GM12878 (cell line): ENCODE data around the gene EIF4ENIF1. TPM values are rescaled to one million over a fixed set of nuclear protein-coding genes. Genes with fewer than 3 reads are reported as not detected.
"Not testable (repeated sequence)": the region's sequence is repeated elsewhere in the genome, so short reads cannot be mapped to it uniquely, and the experiment has no call there.

Experiments used
- ATAC-seq: fragments of 200-7000 bp; cut with Tn5 transposase; 3 replicates; pipeline ENCODE4 v1.9.1; 2020; ENCODE audit warnings: mild to moderate bottlenecking, moderate library complexity
- BruUV-seq: library from RNA; stranded (reverse); fragments of 400-500 nt; replicated peaks from 2 replicates; lab custom pipeline; 2021; lab: Mats Ljungman, UMichigan
- CTCF ChIA-PET: fragments of 300-600 bp; sonication (Branson Sonifier 250); formaldehyde crosslinking; extraction: SDS; loops from one replicate; lab custom pipeline; 2021; ENCODE audit warnings: inconsistent platforms; lab: Yijun Ruan, JAX
- POLR2A ChIA-PET: fragments of 350-600 bp; formaldehyde crosslinking; extraction: SDS; loops from one replicate; lab custom pipeline; 2021; ENCODE audit warnings: inconsistent platforms; lab: Charles Lee
- RAD21 ChIA-PET: fragments of 300-600 bp; sonication (Branson Sonifier 250); formaldehyde crosslinking; loops from one replicate; lab custom pipeline; 2023; ENCODE audit warnings: antibody characterized with exemption; ENCODE audit not compliant: unreplicated experiment; lab: Charles Lee
- SMC1A ChIA-PET: fragments of 300-600 bp; sonication (Branson Sonifier 250); formaldehyde crosslinking; loops from one replicate; lab custom pipeline; 2023; ENCODE audit not compliant: unreplicated experiment, uncharacterized antibody; lab: Charles Lee
- DNase-seq: peaks from one replicate; pipeline ENCODE4 v3.0.0-alpha.2; 2011; ENCODE audit warnings: low read depth, low spot score
- FAIRE-seq: peaks from 3 replicates; lab custom pipeline; 2011; peaks lifted over from hg19 to GRCh38; lab: Jason Lieb, UNC
- H2AFZ ChIP-seq: 2 replicates; pipeline ENCODE4 v1.6.0; 2011; ENCODE audit warnings: low read depth, low read length, control low read depth; ENCODE audit not compliant: control insufficient read depth
- H3K27ac ChIP-seq: 2 replicates; pipeline ENCODE4 v1.5.1; 2011; ENCODE audit warnings: control low read depth; ENCODE audit not compliant: control insufficient read depth, insufficient read depth
- H3K27me3 ChIP-seq, 2 experiments: replicated peaks in 1 of 2; 2 replicates each; pipeline versions ENCODE4 v1.6.0 to v1.6.1; 2011; ENCODE audit warnings: low read length in 1 of 2; ENCODE audit not compliant: control insufficient read depth in 2 of 2, insufficient read depth in 2 of 2
- H3K36me3 ChIP-seq, 2 experiments: 2 replicates each; pipeline ENCODE4 v1.5.1; 2011; ENCODE audit warnings: low read length in 1 of 2; ENCODE audit not compliant: control insufficient read depth in 2 of 2, insufficient read depth in 2 of 2
- H3K4me1 ChIP-seq: 2 replicates; pipeline ENCODE4 v1.6.1; 2011; ENCODE audit warnings: mild to moderate bottlenecking, low read length, moderate library complexity, mixed read lengths; ENCODE audit not compliant: control insufficient read depth, insufficient read depth
- H3K4me2 ChIP-seq: 2 replicates; pipeline ENCODE4 v1.6.0; 2011; ENCODE audit warnings: control low read depth; ENCODE audit not compliant: control insufficient read depth, insufficient read depth
- H3K4me3 ChIP-seq: fragments of 200-600 bp; sonication (generic); 2 replicates; pipeline ENCODE4 v1.5.1; 2016
- H3K79me2 ChIP-seq: 2 replicates; pipeline ENCODE4 v1.6.0; 2011; ENCODE audit warnings: low read length; ENCODE audit not compliant: control insufficient read depth, insufficient read depth
- H3K9ac ChIP-seq: 2 replicates; pipeline ENCODE4 v1.8.0; 2011; ENCODE audit warnings: low read length, control low read depth, mixed read lengths; ENCODE audit not compliant: control insufficient read depth, insufficient read depth
- H3K9me3 ChIP-seq: replicated peaks from 3 replicates; pipeline ENCODE4 v1.5.1; 2011; ENCODE audit warnings: mild to moderate bottlenecking, low read length; ENCODE audit not compliant: control insufficient read depth, insufficient read depth
- H4K20me1 ChIP-seq: 2 replicates; pipeline ENCODE4 v1.6.0; 2011; ENCODE audit not compliant: control insufficient read depth, insufficient read depth
- BHLHE40 ChIP-seq, 2 experiments: fragments of 450-650 bp in 1 of 2; IDR thresholded peaks; 2 replicates each; pipeline ENCODE4 v1.6.1; 2011 to 2017; ENCODE audit warnings: low read depth in 2 of 2, borderline replicate concordance in 1 of 2, improper control_type of control experiment in 1 of 2, low read length in 1 of 2, mild to moderate bottlenecking in 1 of 2
- CBFB ChIP-seq: IDR thresholded peaks from 2 replicates; pipeline ENCODE4 v1.6.1; 2016; ENCODE audit warnings: antibody characterized with exemption, low read depth
- NR2F1 ChIP-seq: fragments of 450-650 bp; conservative IDR thresholded peaks from 2 replicates; pipeline ENCODE4 v1.6.1; 2017; ENCODE audit warnings: mild to moderate bottlenecking
- WGBS: methylation state at CpG from one replicate; pipeline ENCODE4 v1.1.6; 2016; ENCODE audit warnings: low lambda C conversion rate; ENCODE audit not compliant: insufficient replicate concordance, insufficient coverage; ENCODE audit errors: missing lambda C conversion rate; 5-methylcytosine and 5-hydroxymethylcytosine counted together
- in situ Hi-C: fragments of 300-500 bp; cut with MboI; formaldehyde crosslinking; loops from 9 replicates; pipeline ENCODE4 v1.14.3; 2018; ENCODE audit warnings: mixed read lengths
- intact Hi-C: fragments of 100-400 bp; cut with micrococcal nuclease; formaldehyde crosslinking; loops from one replicate; pipeline ENCODE4 v1.14.2; 2022; ENCODE audit not compliant: unreplicated experiment
- polyA plus RNA-seq, 11 experiments: library from polyadenylated mRNA; depleted of rRNA in 4 of 11; unstranded in 6 of 11; stranded (reverse) in 5 of 11; fragments of >200 nt; fragmentation: Nextera tagmentation in 4 of 11; fragmentation: Illumina TruSeq in 1 of 11; extraction: Ambion mirVana in 4 of 11; extraction: Trizol in 1 of 11; gene quantifications; 1 replicate in 1 of 11; 2 replicates in 10 of 11; pipeline versions ENCODE4 v1.2.1 to v1.2.3, GENCODE V29; 2011 to 2016; ENCODE audit warnings: inconsistent platforms in 2 of 11, missing spikeins in 2 of 11, low read depth in 1 of 11
- total RNA-seq, 4 experiments: library from RNA; depleted of rRNA in 3 of 4; stranded (reverse); fragments of >200 nt in 3 of 4; fragmentation: Illumina TruSeq in 1 of 4; extraction: Trizol in 1 of 4; gene quantifications; 2 replicates each; pipeline versions ENCODE4 v1.2.1 to v1.2.3, GENCODE V29; 2013 to 2021
- TF ChIP-seq, protein P1 (sequence below): fragments of 450-650 bp; IDR thresholded peaks from 2 replicates; pipeline ENCODE4 v1.6.1; 2016; ENCODE audit warnings: mild to moderate bottlenecking

The EIF4ENIF1 gene
- total and polyA plus RNA-seq, 10 of the 15 experiments (the other 5 are each of a cell fraction or from before 2014, with no cell fraction given): 4.4 to 43.7 (median 24.4) TPM

DNA sequence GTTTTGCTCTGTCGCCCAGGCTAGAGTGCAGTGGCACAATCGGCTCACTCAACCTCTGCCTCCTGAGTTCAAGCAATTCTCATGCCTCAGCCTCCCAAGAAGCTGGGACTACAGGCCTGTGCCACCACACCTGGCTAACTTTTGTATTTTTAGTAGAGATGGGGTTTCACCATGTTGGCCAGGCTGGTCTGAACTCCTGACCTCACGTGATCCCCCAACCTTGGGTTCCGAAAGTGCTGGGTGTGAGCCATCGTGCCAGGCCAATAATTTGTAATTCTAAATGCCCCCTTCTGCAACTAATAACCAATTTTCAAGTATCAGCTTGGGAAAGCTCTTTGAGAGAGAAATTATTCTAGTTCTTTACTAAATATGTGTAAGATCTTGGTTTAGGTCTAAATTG lies 3.7 kb upstream of the EIF4ENIF1 start:
- CTCF ChIA-PET: interaction anchor here (1.3 to 3.9 kb wide), 4 partner anchors 42 to 63 kb away, joined by 10 to 11 read pairs (median 10); no protein-coding TSS in a partner anchor

More for the DNA sequence above, 3.7 kb upstream of the EIF4ENIF1 start:
- ATAC-seq, DNase-seq, H4K20me1 ChIP-seq, FAIRE-seq, H3K36me3 ChIP-seq, BruUV-seq, H3K27me3 ChIP-seq, intact Hi-C loops, H3K9me3 ChIP-seq: not testable (repeated sequence)
- peak overlapping the region; percentile 82 for H3K4me2 ChIP-seq
- H3K4me1 ChIP-seq: peaks cover 33% of the 10 kb centered on the region
- in situ Hi-C loops: loop anchor here (5.0 kb wide), 1 partner anchor 144 kb away; no protein-coding TSS in a partner anchor
- peak overlapping the region; percentile 83 for H3K27ac ChIP-seq
- peak overlapping the region; percentile 45; the same call in 1 of the 2 replicates for H3K9ac ChIP-seq
- H2AFZ ChIP-seq: peak overlapping the region; percentile 19; the same call in 1 of the 2 replicates
- ChIA-PET RAD21 (interaction anchor here (0.7 to 1.8 kb wide), 3 partner anchors 27 to 157 kb away, joined by 3 to 4 read pairs (median 3); no protein-coding TSS in a partner anchor), POLR2A (interaction anchor here (0.5 to 8.9 kb wide), 9 partner anchors 9 to 419 kb away, joined by 3 to 82 read pairs (median 5); no protein-coding TSS in a partner anchor), SMC1A (interaction anchor here (1.2 to 3.6 kb wide), 4 partner anchors 27 to 146 kb away, joined by 3 to 29 read pairs (median 4); no protein-coding TSS in a partner anchor)
- TF ChIP-seq, protein P1, sequence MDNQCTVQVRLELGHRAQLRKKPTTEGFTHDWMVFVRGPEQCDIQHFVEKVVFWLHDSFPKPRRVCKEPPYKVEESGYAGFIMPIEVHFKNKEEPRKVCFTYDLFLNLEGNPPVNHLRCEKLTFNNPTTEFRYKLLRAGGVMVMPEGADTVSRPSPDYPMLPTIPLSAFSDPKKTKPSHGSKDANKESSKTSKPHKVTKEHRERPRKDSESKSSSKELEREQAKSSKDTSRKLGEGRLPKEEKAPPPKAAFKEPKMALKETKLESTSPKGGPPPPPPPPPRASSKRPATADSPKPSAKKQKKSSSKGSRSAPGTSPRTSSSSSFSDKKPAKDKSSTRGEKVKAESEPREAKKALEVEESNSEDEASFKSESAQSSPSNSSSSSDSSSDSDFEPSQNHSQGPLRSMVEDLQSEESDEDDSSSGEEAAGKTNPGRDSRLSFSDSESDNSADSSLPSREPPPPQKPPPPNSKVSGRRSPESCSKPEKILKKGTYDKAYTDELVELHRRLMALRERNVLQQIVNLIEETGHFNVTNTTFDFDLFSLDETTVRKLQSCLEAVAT: peak; percentile 9; the same call in 1 of the 2 replicates
- TF ChIP-seq BHLHE40 (IDR thresholded peaks at IDR 0.05; ENCODE audit: borderline replicate concordance in 1 of 2, low read depth in 2 of 2, low read length in 1 of 2) (peak; percentile 69 to 90; a peak in 3 of 4 replicates), NR2F1 (peak; percentile 69), CBFB (0 out of 2 replicates have a peak, but pooled peaks have one; percentile 13)
- peak overlapping the region; percentile 43; the same call in 1 of the 2 replicates for H3K4me3 ChIP-seq
- 56% methylated on average over 5 of the region's 5 CpGs for WGBS
- peaks cover 45% of the 10 kb centered on the region for H3K79me2 ChIP-seq
